GM23338 (cell line): ENCODE measurements around the gene UBE2K. TPM values are rescaled to one million over a fixed set of nuclear protein-coding genes. Genes with fewer than 3 reads are reported as not detected.

Experiments
- ATAC-seq: fragments of 200-7000 bp; cut with Tn5 transposase; 3 replicates; pipeline ENCODE4 v1.9.1; 2020
- DNase-seq: peaks from one replicate; pipeline ENCODE4 v3.0.0-alpha.2; 2015; ENCODE audit warnings: low spot score
- H2AFZ ChIP-seq: fragments of 200-600 bp; sonication (generic); 2 replicates; pipeline ENCODE4 v1.8.0; 2016; ENCODE audit warnings: antibody characterized with exemption, mild to moderate bottlenecking, moderate library complexity
- H3F3A ChIP-seq: fragments of 200-600 bp; sonication (generic); replicated peaks from 2 replicates; pipeline ENCODE4 v1.8.0; 2017; ENCODE audit warnings: antibody characterized with exemption, mixed run types, low read depth
- H3K27ac ChIP-seq: fragments of 200-600 bp; sonication (generic); 2 replicates; pipeline ENCODE4 v1.6.1; 2016; ENCODE audit warnings: low read depth
- H3K27me3 ChIP-seq: fragments of 200-600 bp; sonication (generic); 2 replicates; pipeline ENCODE4 v1.8.0; 2016; ENCODE audit warnings: mild to moderate bottlenecking, mixed run types, moderate library complexity; ENCODE audit not compliant: insufficient read depth
- H3K36me3 ChIP-seq: fragments of 200-600 bp; sonication (generic); 2 replicates; pipeline ENCODE4 v1.8.0; 2016; ENCODE audit warnings: mild to moderate bottlenecking; ENCODE audit not compliant: insufficient read depth
- H3K4me1 ChIP-seq: fragments of 200-600 bp; sonication (generic); 2 replicates; pipeline ENCODE4 v1.8.0; 2016; ENCODE audit warnings: mild to moderate bottlenecking, moderate library complexity; ENCODE audit not compliant: insufficient read depth
- H3K4me2 ChIP-seq: fragments of 200-600 bp; sonication (generic); 2 replicates; pipeline ENCODE4 v1.7.1; 2017; ENCODE audit warnings: mixed run types
- H3K4me3 ChIP-seq: fragments of 200-600 bp; sonication (generic); 2 replicates; pipeline ENCODE4 v1.6.1; 2016; ENCODE audit warnings: mixed run types
- H3K79me2 ChIP-seq: fragments of 200-600 bp; sonication (generic); replicated peaks from 2 replicates; pipeline ENCODE4 v1.8.0; 2017; ENCODE audit warnings: mild to moderate bottlenecking; ENCODE audit not compliant: insufficient read depth
- H3K9me2 ChIP-seq: fragments of 200-600 bp; sonication (generic); 2 replicates; pipeline ENCODE4 v1.8.0; 2017; ENCODE audit not compliant: insufficient read depth
- H4K20me1 ChIP-seq: fragments of 200-600 bp; sonication (generic); replicated peaks from 2 replicates; pipeline ENCODE4 v1.8.0; 2017; ENCODE audit warnings: mild to moderate bottlenecking; ENCODE audit not compliant: insufficient read depth
- H3K27ac Mint-ChIP-seq: 2 replicates; pipeline ENCODE4 v1.8.0; 2020; ENCODE audit warnings: inconsistent platforms, mild to moderate bottlenecking, moderate library complexity, mixed read lengths
- H3K27me3 Mint-ChIP-seq: 3 replicates; pipeline ENCODE4 v1.8.0; 2022; ENCODE audit warnings: low read depth, mild to moderate bottlenecking, moderate library complexity, mixed read lengths, inconsistent platforms; ENCODE audit not compliant: insufficient read depth, poor library complexity
- H3K36me3 Mint-ChIP-seq: 3 replicates; pipeline ENCODE4 v1.8.0; 2021; ENCODE audit warnings: low read depth, mild to moderate bottlenecking, inconsistent platforms, moderate library complexity, mixed read lengths
- H3K4me1 Mint-ChIP-seq: 3 replicates; pipeline ENCODE4 v1.8.0; 2020; ENCODE audit warnings: mild to moderate bottlenecking, inconsistent platforms, mixed read lengths
- H3K4me3 Mint-ChIP-seq: 3 replicates; pipeline ENCODE4 v1.8.0; 2021; ENCODE audit warnings: moderate library complexity, mild to moderate bottlenecking, inconsistent platforms, mixed read lengths
- H3K9me3 Mint-ChIP-seq: 3 replicates; pipeline ENCODE4 v1.8.0; 2020; ENCODE audit warnings: moderate library complexity, mild to moderate bottlenecking, inconsistent platforms, mixed read lengths
- CREB1 ChIP-seq: fragments of 250-450 bp; sonication (Bioruptor Pico); IDR thresholded peaks from 2 replicates; pipeline ENCODE4 v1.5.0; 2020; ENCODE audit warnings: low read depth, mild to moderate bottlenecking, moderate library complexity
- EZH2 ChIP-seq: fragments of 200-600 bp; sonication (generic); IDR thresholded peaks from one replicate; pipeline ENCODE4 v1.8.0; 2017; ENCODE audit warnings: antibody characterized with exemption, mild to moderate bottlenecking, low read depth; ENCODE audit not compliant: unreplicated experiment
- EZH2phosphoT487 ChIP-seq: fragments of 200-600 bp; sonication (generic); IDR thresholded peaks from one replicate; pipeline ENCODE4 v1.8.1; 2018; ENCODE audit warnings: antibody characterized with exemption; ENCODE audit not compliant: unreplicated experiment
- JUNB ChIP-seq: IDR thresholded peaks from one replicate; pipeline ENCODE4 v1.6.1; 2016; ENCODE audit warnings: antibody characterized with exemption; ENCODE audit not compliant: unreplicated experiment
- NANOG ChIP-seq: IDR thresholded peaks from 2 replicates; pipeline ENCODE4 v1.6.1; 2016; ENCODE audit warnings: antibody characterized with exemption, borderline replicate concordance
- STAT1 ChIP-seq: IDR thresholded peaks from one replicate; pipeline ENCODE4 v1.6.1; 2016; ENCODE audit warnings: antibody characterized with exemption; ENCODE audit not compliant: unreplicated experiment
- ZNF331 ChIP-seq: fragments of 250-450 bp; sonication (Bioruptor Pico); IDR thresholded peaks from 2 replicates; pipeline ENCODE4 v1.5.0; 2020; ENCODE audit warnings: low read depth, mild to moderate bottlenecking, moderate library complexity
- polyA plus RNA-seq: library from polyadenylated mRNA; unstranded; fragments of >200 nt; fragmentation: Nextera tagmentation; extraction: Ambion mirVana; gene quantifications from 2 replicates; pipeline ENCODE4 v1.2.1, GENCODE V29; 2016
- total RNA-seq: library from RNA; depleted of rRNA; stranded (reverse); fragments of >200 nt; shearing (Covaris generic); gene quantifications from 2 replicates; pipeline ENCODE4 v1.2.3, GENCODE V29; 2014
- TF ChIP-seq, protein P1 (sequence below): fragments of 250-450 bp; sonication (Bioruptor Pico); IDR thresholded peaks from 2 replicates; pipeline ENCODE4 v1.5.0; 2020; ENCODE audit warnings: mild to moderate bottlenecking, moderate library complexity
- TF ChIP-seq, protein P2 (sequence below): IDR thresholded peaks from one replicate; pipeline ENCODE4 v1.6.1; 2018; ENCODE audit warnings: antibody characterized with exemption; ENCODE audit not compliant: unreplicated experiment
- TF ChIP-seq, protein P3 (sequence below), 2 experiments: fragments of 200-600 bp in 1 of 2; sonication (generic) in 1 of 2; conservative IDR thresholded peaks; 2 replicates each; pipeline versions ENCODE4 v1.5.1 to v1.6.1; 2016 to 2017; ENCODE audit warnings: antibody characterized with exemption in 2 of 2, low read depth in 2 of 2, mild to moderate bottlenecking in 2 of 2, moderate library complexity in 1 of 2
- TF ChIP-seq, protein P4 (sequence below): IDR thresholded peaks from 2 replicates; pipeline ENCODE4 v1.6.1; 2016; ENCODE audit warnings: antibody characterized with exemption

Gene UBE2K
- total and polyA plus RNA-seq, 2 experiments from 2014 or later = 97.7 to 207 TPM

DNA sequence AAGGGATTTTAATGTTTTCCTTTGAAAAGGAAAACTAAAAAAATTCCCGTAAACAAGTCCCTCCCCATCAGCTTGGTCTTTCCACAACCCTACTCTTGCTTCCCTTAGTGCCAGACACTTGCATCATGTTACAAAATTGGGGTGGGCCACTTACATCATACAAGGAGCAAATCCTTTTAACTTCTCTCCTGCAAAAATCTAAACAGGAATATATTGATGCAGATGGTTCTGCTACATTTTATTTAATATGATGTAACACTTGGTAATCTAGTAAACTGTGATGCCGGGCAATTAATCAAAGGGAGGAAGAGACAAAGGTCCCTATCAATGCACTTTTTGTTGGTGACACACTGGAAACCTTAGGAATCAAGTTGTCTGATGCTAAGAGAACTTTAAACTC, 125.3 kb downstream of the UBE2K start (continued):
- TF ChIP-seq, protein P1, sequence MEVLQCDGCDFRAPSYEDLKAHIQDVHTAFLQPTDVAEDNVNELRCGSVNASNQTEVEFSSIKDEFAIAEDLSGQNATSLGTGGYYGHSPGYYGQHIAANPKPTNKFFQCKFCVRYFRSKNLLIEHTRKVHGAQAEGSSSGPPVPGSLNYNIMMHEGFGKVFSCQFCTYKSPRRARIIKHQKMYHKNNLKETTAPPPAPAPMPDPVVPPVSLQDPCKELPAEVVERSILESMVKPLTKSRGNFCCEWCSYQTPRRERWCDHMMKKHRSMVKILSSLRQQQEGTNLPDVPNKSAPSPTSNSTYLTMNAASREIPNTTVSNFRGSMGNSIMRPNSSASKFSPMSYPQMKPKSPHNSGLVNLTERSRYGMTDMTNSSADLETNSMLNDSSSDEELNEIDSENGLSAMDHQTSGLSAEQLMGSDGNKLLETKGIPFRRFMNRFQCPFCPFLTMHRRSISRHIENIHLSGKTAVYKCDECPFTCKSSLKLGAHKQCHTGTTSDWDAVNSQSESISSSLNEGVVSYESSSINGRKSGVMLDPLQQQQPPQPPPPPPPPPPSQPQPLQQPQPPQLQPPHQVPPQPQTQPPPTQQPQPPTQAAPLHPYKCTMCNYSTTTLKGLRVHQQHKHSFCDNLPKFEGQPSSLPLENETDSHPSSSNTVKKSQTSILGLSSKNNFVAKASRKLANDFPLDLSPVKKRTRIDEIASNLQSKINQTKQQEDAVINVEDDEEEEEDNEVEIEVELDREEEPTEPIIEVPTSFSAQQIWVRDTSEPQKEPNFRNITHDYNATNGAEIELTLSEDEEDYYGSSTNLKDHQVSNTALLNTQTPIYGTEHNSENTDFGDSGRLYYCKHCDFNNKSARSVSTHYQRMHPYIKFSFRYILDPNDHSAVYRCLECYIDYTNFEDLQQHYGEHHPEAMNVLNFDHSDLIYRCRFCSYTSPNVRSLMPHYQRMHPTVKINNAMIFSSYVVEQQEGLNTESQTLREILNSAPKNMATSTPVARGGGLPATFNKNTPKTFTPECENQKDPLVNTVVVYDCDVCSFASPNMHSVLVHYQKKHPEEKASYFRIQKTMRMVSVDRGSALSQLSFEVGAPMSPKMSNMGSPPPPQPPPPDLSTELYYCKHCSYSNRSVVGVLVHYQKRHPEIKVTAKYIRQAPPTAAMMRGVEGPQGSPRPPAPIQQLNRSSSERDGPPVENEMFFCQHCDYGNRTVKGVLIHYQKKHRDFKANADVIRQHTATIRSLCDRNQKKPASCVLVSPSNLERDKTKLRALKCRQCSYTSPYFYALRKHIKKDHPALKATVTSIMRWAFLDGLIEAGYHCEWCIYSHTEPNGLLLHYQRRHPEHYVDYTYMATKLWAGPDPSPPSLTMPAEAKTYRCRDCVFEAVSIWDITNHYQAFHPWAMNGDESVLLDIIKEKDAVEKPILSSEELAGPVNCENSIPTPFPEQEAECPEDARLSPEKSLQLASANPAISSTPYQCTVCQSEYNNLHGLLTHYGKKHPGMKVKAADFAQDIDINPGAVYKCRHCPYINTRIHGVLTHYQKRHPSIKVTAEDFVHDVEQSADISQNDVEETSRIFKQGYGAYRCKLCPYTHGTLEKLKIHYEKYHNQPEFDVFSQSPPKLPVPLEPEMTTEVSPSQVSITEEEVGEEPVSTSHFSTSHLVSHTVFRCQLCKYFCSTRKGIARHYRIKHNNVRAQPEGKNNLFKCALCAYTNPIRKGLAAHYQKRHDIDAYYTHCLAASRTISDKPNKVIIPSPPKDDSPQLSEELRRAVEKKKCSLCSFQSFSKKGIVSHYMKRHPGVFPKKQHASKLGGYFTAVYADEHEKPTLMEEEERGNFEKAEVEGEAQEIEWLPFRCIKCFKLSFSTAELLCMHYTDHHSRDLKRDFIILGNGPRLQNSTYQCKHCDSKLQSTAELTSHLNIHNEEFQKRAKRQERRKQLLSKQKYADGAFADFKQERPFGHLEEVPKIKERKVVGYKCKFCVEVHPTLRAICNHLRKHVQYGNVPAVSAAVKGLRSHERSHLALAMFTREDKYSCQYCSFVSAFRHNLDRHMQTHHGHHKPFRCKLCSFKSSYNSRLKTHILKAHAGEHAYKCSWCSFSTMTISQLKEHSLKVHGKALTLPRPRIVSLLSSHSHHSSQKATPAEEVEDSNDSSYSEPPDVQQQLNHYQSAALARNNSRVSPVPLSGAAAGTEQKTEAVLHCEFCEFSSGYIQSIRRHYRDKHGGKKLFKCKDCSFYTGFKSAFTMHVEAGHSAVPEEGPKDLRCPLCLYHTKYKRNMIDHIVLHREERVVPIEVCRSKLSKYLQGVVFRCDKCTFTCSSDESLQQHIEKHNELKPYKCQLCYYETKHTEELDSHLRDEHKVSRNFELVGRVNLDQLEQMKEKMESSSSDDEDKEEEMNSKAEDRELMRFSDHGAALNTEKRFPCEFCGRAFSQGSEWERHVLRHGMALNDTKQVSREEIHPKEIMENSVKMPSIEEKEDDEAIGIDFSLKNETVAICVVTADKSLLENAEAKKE (CRISPR knock-in tag) = no peak

DNA sequence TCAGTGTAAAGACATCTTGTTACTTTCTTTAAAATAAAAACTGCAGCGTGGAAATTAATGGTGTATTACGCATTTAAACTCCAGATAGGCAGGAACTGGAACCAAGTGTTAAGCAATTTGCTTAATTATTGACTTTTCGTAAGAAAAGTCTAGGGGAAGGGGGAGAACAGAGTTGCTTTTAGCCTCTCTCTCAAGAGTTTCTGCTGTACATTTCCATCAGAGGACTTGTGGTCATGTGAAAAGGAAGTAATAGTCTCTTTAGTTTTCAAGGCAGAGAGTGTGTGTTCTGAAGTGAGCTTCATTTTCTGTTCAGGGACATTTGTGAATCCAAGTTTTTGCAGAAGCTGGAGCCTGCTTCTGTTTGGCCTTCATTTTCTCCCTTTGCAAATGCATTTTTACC, 127.2 kb downstream of the UBE2K start:
- no peak for ATAC-seq
- H3K4me3 ChIP-seq = no peak overlapping the region
- peaks cover 13% of the 10 kb centered on the region for H3K4me1 Mint-ChIP-seq
- TF ChIP-seq, protein P2, sequence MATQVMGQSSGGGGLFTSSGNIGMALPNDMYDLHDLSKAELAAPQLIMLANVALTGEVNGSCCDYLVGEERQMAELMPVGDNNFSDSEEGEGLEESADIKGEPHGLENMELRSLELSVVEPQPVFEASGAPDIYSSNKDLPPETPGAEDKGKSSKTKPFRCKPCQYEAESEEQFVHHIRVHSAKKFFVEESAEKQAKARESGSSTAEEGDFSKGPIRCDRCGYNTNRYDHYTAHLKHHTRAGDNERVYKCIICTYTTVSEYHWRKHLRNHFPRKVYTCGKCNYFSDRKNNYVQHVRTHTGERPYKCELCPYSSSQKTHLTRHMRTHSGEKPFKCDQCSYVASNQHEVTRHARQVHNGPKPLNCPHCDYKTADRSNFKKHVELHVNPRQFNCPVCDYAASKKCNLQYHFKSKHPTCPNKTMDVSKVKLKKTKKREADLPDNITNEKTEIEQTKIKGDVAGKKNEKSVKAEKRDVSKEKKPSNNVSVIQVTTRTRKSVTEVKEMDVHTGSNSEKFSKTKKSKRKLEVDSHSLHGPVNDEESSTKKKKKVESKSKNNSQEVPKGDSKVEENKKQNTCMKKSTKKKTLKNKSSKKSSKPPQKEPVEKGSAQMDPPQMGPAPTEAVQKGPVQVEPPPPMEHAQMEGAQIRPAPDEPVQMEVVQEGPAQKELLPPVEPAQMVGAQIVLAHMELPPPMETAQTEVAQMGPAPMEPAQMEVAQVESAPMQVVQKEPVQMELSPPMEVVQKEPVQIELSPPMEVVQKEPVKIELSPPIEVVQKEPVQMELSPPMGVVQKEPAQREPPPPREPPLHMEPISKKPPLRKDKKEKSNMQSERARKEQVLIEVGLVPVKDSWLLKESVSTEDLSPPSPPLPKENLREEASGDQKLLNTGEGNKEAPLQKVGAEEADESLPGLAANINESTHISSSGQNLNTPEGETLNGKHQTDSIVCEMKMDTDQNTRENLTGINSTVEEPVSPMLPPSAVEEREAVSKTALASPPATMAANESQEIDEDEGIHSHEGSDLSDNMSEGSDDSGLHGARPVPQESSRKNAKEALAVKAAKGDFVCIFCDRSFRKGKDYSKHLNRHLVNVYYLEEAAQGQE = no peak
- TF ChIP-seq ZNF331 (CRISPR knock-in tag) = no peak
- TF ChIP-seq STAT1 = no peak
- TF ChIP-seq EZH2 = no peak
- TF ChIP-seq NANOG = no peak
- no peak for TF ChIP-seq EZH2phosphoT487
- TF ChIP-seq, protein P3, sequence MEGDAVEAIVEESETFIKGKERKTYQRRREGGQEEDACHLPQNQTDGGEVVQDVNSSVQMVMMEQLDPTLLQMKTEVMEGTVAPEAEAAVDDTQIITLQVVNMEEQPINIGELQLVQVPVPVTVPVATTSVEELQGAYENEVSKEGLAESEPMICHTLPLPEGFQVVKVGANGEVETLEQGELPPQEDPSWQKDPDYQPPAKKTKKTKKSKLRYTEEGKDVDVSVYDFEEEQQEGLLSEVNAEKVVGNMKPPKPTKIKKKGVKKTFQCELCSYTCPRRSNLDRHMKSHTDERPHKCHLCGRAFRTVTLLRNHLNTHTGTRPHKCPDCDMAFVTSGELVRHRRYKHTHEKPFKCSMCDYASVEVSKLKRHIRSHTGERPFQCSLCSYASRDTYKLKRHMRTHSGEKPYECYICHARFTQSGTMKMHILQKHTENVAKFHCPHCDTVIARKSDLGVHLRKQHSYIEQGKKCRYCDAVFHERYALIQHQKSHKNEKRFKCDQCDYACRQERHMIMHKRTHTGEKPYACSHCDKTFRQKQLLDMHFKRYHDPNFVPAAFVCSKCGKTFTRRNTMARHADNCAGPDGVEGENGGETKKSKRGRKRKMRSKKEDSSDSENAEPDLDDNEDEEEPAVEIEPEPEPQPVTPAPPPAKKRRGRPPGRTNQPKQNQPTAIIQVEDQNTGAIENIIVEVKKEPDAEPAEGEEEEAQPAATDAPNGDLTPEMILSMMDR (conservative IDR thresholded peaks at IDR 0.05; ENCODE audit: low read depth in 2 of 2) = no peak
- TF ChIP-seq JUNB = no peak
- no peak for TF ChIP-seq CREB1
- TF ChIP-seq, protein P4, sequence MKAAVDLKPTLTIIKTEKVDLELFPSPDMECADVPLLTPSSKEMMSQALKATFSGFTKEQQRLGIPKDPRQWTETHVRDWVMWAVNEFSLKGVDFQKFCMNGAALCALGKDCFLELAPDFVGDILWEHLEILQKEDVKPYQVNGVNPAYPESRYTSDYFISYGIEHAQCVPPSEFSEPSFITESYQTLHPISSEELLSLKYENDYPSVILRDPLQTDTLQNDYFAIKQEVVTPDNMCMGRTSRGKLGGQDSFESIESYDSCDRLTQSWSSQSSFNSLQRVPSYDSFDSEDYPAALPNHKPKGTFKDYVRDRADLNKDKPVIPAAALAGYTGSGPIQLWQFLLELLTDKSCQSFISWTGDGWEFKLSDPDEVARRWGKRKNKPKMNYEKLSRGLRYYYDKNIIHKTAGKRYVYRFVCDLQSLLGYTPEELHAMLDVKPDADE = no peak

More for the DNA sequence above, 127.2 kb downstream of the UBE2K start:
- Histone ChIP-seq H3K27ac (peak overlapping the region; percentile 64), H3K4me1 (no peaks in the 10 kb centered on the region), H3K79me2 (0 out of 2 replicates have a peak, but pooled peaks cover 3% of the 10 kb centered on the region), H3K36me3 (peaks cover 5% of the 10 kb centered on the region; the same call in 1 of the 2 replicates), H3K27me3 (no peaks in the 10 kb centered on the region), H2AFZ (no peak overlapping the region), H3F3A (0 out of 2 replicates have a peak, but pooled peaks cover 6% of the 10 kb centered on the region), H3K9me2 (no peaks in the 10 kb centered on the region), H4K20me1 (0 out of 2 replicates have a peak, but pooled peaks cover 6% of the 10 kb centered on the region), H3K4me2 (no peak overlapping the region)
- H3K36me3 Mint-ChIP-seq = peaks cover 31% of the 10 kb centered on the region
- H3K4me3 Mint-ChIP-seq = no peak overlapping the region
- H3K27me3 Mint-ChIP-seq = peaks cover 4% of the 10 kb centered on the region
- no peaks in the 10 kb centered on the region for H3K9me3 Mint-ChIP-seq
- DNase-seq = no peak
- no peak overlapping the region; the same call in 1 of the 2 replicates for H3K27ac Mint-ChIP-seq
